ENCODE data around the gene RAB40C.

DNA sequence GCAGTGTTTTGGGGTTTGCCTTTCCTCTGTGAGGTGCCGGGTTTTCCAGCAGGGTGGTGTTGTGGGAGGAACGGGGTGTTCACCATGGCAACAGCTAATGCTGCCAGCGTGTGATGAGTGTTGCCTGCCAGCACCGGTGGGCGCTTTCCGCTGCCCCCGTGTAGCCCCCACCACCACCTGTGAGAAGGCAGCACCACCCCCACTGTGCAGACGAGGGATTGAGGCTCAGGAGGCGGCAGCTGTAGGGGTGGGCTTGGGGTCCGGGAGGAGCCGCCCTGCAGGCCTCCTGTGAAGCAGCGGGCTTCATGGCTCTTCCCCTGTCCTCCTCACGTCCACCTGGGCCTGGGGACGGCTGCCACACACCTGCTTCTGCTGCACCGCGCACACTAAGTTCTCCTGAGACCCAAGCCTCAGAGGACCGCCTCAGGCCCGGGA lies 5.2 kb downstream of the RAB40C start:
- no peak for TF ChIP-seq POLR2AphosphoS5 (IDR thresholded peaks at IDR 0.05; ENCODE audit: borderline replicate concordance, low read depth, low read length)
- TF ChIP-seq EZH2 (IDR thresholded peaks at IDR 0.05), result no peak
- no peak for TF ChIP-seq FOXP2 (optimal IDR thresholded peaks at IDR 0.05; ENCODE audit: control extremely low read depth, extremely low read length, insufficient read depth)
